GM20000 (cell line): ENCODE results near the gene MAGI2.
"Not testable (repeated sequence)": the region's sequence is repeated elsewhere in the genome, so short reads cannot be mapped to it uniquely, and the experiment has no call there.

Source experiments
- DNase-seq: peaks from one replicate; pipeline ENCODE4 v3.0.0; 2012; ENCODE audit warnings: low spot score
- CTCF ChIP-seq: IDR thresholded peaks from 2 replicates; pipeline ENCODE4 v1.5.1; 2012; ENCODE audit warnings: mild to moderate bottlenecking, control low read depth; ENCODE audit errors: extremely low read depth, missing control alignments

The MAGI2 gene

GRCh38 chr7:79452032-79452494, 1.4 kb downstream of the MAGI2 start:
- no peak for DNase-seq
- TF ChIP-seq CTCF: no peak

- no peak for TF ChIP-seq CTCF
- DNase-seq: no peak
Measured at GRCh38 chr7:79451580-79451979, 1.9 kb downstream of the MAGI2 start.

GRCh38 chr7:79442766-79443165, 10.7 kb downstream of the MAGI2 start:
- DNase-seq: not testable (repeated sequence)

- no peak for TF ChIP-seq CTCF
- DNase-seq: no peak
Measured at GRCh38 chr7:79436378-79436777, 17.1 kb downstream of the MAGI2 start.

GRCh38 chr7:79434867-79435266, 18.6 kb downstream of the MAGI2 start:
- TF ChIP-seq CTCF: no peak
- no peak for DNase-seq

- TF ChIP-seq CTCF: no peak
- DNase-seq: no peak
Measured at GRCh38 chr7:79434098-79434497, 19.4 kb downstream of the MAGI2 start.

- no peak for TF ChIP-seq CTCF
- no peak for DNase-seq
Measured at GRCh38 chr7:79430391-79430790, 23.1 kb downstream of the MAGI2 start.

GRCh38 chr7:79425665-79426064, 27.8 kb downstream of the MAGI2 start:
- TF ChIP-seq CTCF: no peak
- no peak for DNase-seq
